GM18858 (cell line): ENCODE measurements around the gene AKR1C2.
"Not testable (repeated sequence)": the region's sequence is repeated elsewhere in the genome, so short reads cannot be mapped to it uniquely, and the experiment has no call there.

ENCODE experiments used
- ATAC-seq: cut with Tn5 transposase; IDR thresholded peaks from one replicate; pipeline ENCODE4 v1.9.1; 2021; ENCODE audit not compliant: unreplicated experiment

AKR1C2 gene

GRCh38 chr10:4990217-4990616 is 13.4 kb downstream of the AKR1C2 start:
- no peak for ATAC-seq

- not testable (repeated sequence) for ATAC-seq
Observed at GRCh38 chr10:4988000-4988641, 15.5 kb downstream of the AKR1C2 start.

- no peak for ATAC-seq
Observed at GRCh38 chr10:4984971-4985594, 18.6 kb downstream of the AKR1C2 start.

- ATAC-seq = no peak
Observed at GRCh38 chr10:4984223-4984622, 19.4 kb downstream of the AKR1C2 start.

- no peak for ATAC-seq
Observed at GRCh38 chr10:4983615-4984216, 19.9 kb downstream of the AKR1C2 start.

- ATAC-seq = no peak
Observed at GRCh38 chr10:4982764-4983226, 20.9 kb downstream of the AKR1C2 start.

GRCh38 chr10:4981722-4982471 is 21.8 kb downstream of the AKR1C2 start:
- ATAC-seq = no peak

- no peak for ATAC-seq
Observed at GRCh38 chr10:4980793-4981192, 22.9 kb downstream of the AKR1C2 start.

- no peak for ATAC-seq
Observed at GRCh38 chr10:4978870-4979269, 24.8 kb downstream of the AKR1C2 start.

- ATAC-seq = no peak
Observed at GRCh38 chr10:4977025-4977424, 26.6 kb downstream of the AKR1C2 start.

- not testable (repeated sequence) for ATAC-seq
Observed at GRCh38 chr10:4974400-4974799, 29.3 kb downstream of the AKR1C2 start.

GRCh38 chr10:4973294-4973693 is 30.4 kb downstream of the AKR1C2 start:
- not testable (repeated sequence) for ATAC-seq

GRCh38 chr10:4972369-4973142 is 31.1 kb downstream of the AKR1C2 start:
- ATAC-seq = not testable (repeated sequence)

GRCh38 chr10:4970362-4970761 is 33.3 kb downstream of the AKR1C2 start:
- not testable (repeated sequence) for ATAC-seq

- not testable (repeated sequence) for ATAC-seq
Observed at GRCh38 chr10:4969289-4969688, 34.4 kb downstream of the AKR1C2 start.

- not testable (repeated sequence) for ATAC-seq
Observed at GRCh38 chr10:4967189-4967588, 36.5 kb downstream of the AKR1C2 start.

GRCh38 chr10:4965763-4966162 is 37.9 kb downstream of the AKR1C2 start:
- ATAC-seq = not testable (repeated sequence)

- not testable (repeated sequence) for ATAC-seq
Observed at GRCh38 chr10:4963815-4964154, 39.9 kb downstream of the AKR1C2 start.

GRCh38 chr10:4962876-4963814 is 40.5 kb downstream of the AKR1C2 start, which contains the start of gene AKR1C1:
AKR1C1 (plus strand) TSS chr10:4963415; CDS start chr10:4963445, 30 bp downstream.
- ATAC-seq = not testable (repeated sequence)

- ATAC-seq = not testable (repeated sequence)
Observed at GRCh38 chr10:4962308-4962707, 41.3 kb downstream of the AKR1C2 start.
